ENCODE results near the gene DMD. TPM values are rescaled to one million over a fixed set of nuclear protein-coding genes. Genes with fewer than 3 reads are reported as not detected.

Gene DMD
- total RNA-seq, 3 donors from 2014 or later, result 11.2 to 140 (median 12.6) TPM

GRCh38 chrX:31743004-31743403 lies 1468.3 kb downstream of the DMD start:
- DNase-seq, result no peak

GRCh38 chrX:31717474-31717873 lies 1493.9 kb downstream of the DMD start:
- no peak for TF ChIP-seq CTCF (IDR thresholded peaks at IDR 0.05)
- no peak for ATAC-seq
- DNase-seq, result no peak
- no peaks in the 10 kb centered on the region for H3K36me3 ChIP-seq (ENCODE audit: low read depth)
- no peaks in the 10 kb centered on the region for H3K4me1 ChIP-seq (ENCODE audit: low read depth)
- no peak overlapping the region for H3K4me3 ChIP-seq
- intact Hi-C loops (cut with DNase I, micrococcal nuclease), result no loop called here
- H3K9me3 ChIP-seq, result no peaks in the 10 kb centered on the region

More at GRCh38 chrX:31743004-31743403, 1468.3 kb downstream of the DMD start:
- no peaks in the 10 kb centered on the region for H3K4me1 ChIP-seq (ENCODE audit: low read depth)
- H3K4me3 ChIP-seq, result no peak overlapping the region
- no peaks in the 10 kb centered on the region for H3K36me3 ChIP-seq (ENCODE audit: low read depth)
- ATAC-seq, result no peak
- no peak for TF ChIP-seq CTCF (IDR thresholded peaks at IDR 0.05)
- intact Hi-C loops (cut with DNase I, micrococcal nuclease), result no loop called here
- H3K9me3 ChIP-seq, result no peaks in the 10 kb centered on the region

- H3K9me3 ChIP-seq, result no peaks in the 10 kb centered on the region
- DNase-seq, result no peak
- intact Hi-C loops (cut with DNase I, micrococcal nuclease), result no loop called here
- no peaks in the 10 kb centered on the region for H3K4me1 ChIP-seq (ENCODE audit: low read depth)
- no peak for TF ChIP-seq CTCF (IDR thresholded peaks at IDR 0.05)
- ATAC-seq, result peak; percentile 42
- H3K4me3 ChIP-seq, result no peak overlapping the region
- no peaks in the 10 kb centered on the region for H3K36me3 ChIP-seq (ENCODE audit: low read depth)
These were observed 1495.7 kb downstream of the DMD start for GRCh38 chrX:31715675-31716074.

- no peak for ATAC-seq
- H3K4me3 ChIP-seq, result no peak overlapping the region
- no peaks in the 10 kb centered on the region for H3K4me1 ChIP-seq (ENCODE audit: low read depth)
- intact Hi-C loops (cut with DNase I, micrococcal nuclease), result no loop called here
- DNase-seq, result no peak
- H3K9me3 ChIP-seq, result no peaks in the 10 kb centered on the region
- H3K36me3 ChIP-seq (ENCODE audit: low read depth), result no peaks in the 10 kb centered on the region
- no peak for TF ChIP-seq CTCF (IDR thresholded peaks at IDR 0.05)
These were observed 1496.6 kb downstream of the DMD start for GRCh38 chrX:31714797-31715196.

- Histone ChIP-seq H3K4me3 (no peak overlapping the region), H3K4me1 (ENCODE audit: low read depth) (no peaks in the 10 kb centered on the region), H3K9me3 (no peaks in the 10 kb centered on the region), H3K36me3 (ENCODE audit: low read depth) (no peaks in the 10 kb centered on the region)
- intact Hi-C loops (cut with DNase I, micrococcal nuclease), result no loop called here
- no peak for TF ChIP-seq CTCF (IDR thresholded peaks at IDR 0.05)
- no peak for DNase-seq
- ATAC-seq, result no peak
These were observed 1498.2 kb downstream of the DMD start for GRCh38 chrX:31713120-31713519.

- ATAC-seq (no peak), DNase-seq (no peak)
- no peaks in the 10 kb centered on the region for H3K36me3 ChIP-seq (ENCODE audit: low read depth)
- H3K4me1 ChIP-seq (ENCODE audit: low read depth), result no peaks in the 10 kb centered on the region
- no peak overlapping the region for H3K4me3 ChIP-seq
- intact Hi-C loops (cut with DNase I, micrococcal nuclease), result no loop called here
- no peak for TF ChIP-seq CTCF (IDR thresholded peaks at IDR 0.05)
- H3K9me3 ChIP-seq, result no peaks in the 10 kb centered on the region
These were observed 1500.2 kb downstream of the DMD start for GRCh38 chrX:31711166-31711565.
